ENCODE results near the gene LOXL3.

The LOXL3 gene, protein sequence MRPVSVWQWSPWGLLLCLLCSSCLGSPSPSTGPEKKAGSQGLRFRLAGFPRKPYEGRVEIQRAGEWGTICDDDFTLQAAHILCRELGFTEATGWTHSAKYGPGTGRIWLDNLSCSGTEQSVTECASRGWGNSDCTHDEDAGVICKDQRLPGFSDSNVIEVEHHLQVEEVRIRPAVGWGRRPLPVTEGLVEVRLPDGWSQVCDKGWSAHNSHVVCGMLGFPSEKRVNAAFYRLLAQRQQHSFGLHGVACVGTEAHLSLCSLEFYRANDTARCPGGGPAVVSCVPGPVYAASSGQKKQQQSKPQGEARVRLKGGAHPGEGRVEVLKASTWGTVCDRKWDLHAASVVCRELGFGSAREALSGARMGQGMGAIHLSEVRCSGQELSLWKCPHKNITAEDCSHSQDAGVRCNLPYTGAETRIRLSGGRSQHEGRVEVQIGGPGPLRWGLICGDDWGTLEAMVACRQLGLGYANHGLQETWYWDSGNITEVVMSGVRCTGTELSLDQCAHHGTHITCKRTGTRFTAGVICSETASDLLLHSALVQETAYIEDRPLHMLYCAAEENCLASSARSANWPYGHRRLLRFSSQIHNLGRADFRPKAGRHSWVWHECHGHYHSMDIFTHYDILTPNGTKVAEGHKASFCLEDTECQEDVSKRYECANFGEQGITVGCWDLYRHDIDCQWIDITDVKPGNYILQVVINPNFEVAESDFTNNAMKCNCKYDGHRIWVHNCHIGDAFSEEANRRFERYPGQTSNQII

DNA sequence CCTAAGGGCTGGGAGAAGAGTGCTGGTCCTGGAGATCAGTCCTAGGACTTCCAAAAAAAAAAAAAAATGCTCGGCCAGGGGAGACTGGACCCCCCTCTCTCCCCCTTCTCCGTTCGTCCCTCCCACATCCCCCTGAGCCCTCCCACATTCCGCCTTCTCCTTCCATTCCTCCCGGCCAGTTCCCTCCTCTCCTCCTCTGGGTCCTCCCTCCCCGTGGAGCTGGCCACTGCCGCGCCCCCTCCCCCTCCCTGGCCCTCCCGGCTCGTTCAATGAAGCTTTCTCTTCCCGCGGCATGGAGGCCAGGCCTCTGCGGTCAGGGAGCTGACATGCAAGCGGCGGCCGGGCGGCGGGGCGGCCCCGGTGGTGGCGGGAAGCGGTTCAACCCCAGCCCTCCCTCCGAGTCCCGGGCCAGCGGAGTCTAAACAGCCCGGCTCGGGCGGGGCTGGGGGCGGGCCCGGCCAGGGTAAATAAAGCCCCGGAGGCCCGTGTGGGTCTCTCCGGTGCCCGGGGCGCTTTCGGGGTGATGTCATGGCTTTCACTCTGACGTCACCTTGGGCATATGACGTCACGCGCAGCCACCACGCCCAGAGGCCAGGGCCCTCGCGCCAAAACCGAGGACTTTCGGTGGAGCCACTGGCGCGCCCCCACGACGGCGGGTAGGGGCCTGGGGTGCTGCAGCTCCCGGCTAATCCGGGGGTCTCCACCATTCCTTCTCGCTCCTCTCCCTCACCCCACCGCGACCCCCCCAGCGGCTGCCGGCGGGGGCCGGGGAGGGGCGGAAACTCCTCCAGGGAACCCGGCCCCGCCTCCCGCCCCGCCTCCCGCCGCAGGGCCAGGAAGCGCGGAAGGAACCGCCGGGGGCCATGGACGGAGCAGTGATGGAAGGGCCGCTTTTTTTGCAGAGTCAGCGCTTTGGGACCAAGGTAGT lies at the start of gene LOXL3, which contains the start of gene DOK1:
Gene LOXL3, minus strand, starts transcription at position 51 of the 928 bp plus-strand sequence. CDS start 1,308 bp downstream, outside the sequence.
Gene DOK1, plus strand, starts transcription at position 829 of the 928 bp plus-strand sequence. Its CDS starts 35 bp downstream, at position 864.
- DNase-seq (ENCODE audit: low spot score), result peak; percentile 94

DNA sequence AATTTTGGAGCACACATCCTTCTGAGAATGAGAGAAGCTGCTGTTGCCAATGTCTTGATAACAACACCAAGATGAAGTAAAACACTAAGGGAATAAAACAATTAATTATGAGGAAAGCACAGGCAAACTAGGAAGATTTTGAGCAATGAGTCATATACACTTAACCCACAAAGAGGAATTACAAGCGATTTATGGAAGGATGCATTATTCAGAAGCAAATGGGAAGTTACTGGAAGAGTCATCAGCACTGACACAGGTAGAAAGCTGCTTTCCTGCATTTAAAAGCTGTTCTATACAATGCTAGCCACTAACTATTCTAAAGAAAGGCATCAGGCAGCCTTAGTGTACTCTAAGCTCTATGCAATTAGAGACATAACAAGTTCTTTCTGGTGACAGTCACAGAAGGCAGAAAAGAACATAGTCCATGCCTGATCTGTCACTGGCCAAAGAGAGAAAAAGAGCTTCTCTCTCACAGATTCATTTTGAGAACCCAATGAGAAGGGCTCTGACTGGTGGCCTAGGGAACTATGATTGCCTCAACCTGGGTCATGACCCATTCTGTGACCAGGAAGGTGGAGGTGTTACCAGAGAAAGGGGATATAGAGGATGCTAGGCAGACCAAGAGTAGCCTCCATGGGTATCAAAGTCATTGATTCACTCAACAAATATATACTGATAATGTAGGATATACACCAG lies 49.0 kb upstream of the LOXL3 start:
- peak; percentile 43 for DNase-seq (ENCODE audit: low spot score)

DNA sequence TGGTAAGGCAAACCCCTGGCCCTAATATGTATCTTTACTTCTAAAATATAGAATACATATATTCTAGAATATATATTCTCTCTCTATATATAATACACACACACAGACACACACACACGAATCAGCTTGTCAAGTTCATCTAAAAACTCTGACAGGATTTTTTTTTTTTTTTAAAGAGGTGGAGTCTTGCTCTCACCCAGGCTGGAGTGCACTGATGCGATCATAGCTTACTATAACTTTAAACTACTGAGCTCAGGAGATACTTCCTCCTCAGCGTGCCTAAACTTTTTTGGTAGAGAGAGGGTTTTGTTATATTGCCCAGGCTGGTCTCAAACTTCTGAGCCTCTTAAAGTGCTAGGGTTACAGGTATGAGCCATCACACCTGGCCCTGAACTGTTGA lies 45.9 kb upstream of the LOXL3 start:
- DNase-seq (ENCODE audit: low spot score), result no peak

DNA sequence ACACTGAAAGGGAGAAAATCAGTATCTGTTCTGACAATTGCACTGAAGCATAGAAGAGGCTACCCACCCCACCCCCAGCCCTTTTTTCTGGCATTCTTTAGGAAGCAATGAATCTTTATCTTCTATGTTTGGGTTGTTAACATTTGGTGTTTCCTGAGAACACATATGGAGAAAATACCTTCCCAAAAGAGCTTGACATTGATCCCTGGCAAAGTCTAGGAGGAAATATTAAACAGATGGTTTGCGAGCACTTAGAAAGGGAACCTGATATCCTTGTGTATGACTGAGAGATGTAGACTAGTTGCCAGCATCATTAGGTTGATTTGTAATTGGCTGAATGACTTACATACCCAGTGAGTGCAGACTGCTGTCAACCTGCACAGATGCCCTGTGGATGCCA lies 43.7 kb upstream of the LOXL3 start:
- DNase-seq (ENCODE audit: low spot score), result no peak

DNA sequence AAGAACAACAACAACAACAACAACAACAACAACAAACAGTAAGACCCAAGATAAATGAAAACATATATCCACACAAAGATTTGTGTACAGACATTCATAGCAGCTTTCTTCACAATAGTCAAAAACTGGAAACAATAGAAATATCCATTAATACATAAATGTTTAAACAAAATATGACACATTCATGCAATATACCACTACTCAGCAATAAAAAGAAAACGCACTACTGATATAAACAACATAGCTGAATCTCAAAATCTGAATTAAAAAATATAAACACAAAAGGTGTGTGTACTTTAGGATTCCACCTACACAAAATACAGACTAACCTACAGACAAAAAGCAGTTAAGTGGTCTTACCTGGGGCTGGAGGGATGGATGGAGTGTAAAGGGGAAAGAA lies 42.8 kb upstream of the LOXL3 start:
- no peak for DNase-seq (ENCODE audit: low spot score)

DNA sequence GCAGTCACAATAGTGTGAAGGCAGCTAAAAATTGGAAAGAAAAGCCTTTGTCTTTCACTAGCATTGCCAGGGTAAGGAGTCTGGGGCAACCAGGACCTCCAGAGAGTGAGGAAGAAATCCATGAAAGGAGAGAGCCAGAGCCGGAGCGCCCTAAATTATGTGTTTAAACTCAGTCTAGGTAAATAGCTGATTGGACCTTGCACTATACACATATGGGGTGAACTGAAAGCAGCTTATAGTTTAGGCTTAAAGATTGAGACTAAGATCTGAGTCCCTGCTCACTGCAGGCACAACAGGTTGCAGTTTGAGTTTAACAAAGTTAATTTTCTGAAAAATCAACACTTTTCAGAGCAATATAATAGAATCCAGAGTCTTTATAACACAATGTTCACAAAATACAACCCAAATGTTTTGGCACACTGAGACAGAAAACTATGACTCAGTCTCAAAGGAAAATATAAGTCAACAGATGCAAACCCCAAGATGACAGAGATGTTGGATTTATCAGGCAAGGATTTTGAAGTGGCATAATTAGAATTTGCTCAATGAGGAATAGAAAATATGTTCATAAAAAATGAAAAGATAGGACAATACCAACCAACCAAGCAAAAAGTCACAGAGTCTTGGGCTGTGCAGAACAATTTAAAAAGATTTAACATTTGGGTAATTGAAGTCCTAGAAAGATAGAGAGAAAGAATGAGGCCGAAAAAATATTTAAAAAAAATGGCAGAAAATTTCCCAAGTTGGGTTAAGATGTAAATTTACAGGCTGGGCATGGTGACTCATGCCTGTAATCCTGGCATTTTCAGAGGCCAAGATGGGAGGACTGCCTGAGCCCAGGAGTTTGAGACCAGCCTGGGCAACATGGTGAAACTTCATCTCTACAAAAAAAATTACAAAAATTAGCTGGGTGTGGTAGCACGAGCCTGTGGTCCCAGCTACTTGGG lies 40.4 kb upstream of the LOXL3 start:
- no peak for DNase-seq (ENCODE audit: low spot score)

DNA sequence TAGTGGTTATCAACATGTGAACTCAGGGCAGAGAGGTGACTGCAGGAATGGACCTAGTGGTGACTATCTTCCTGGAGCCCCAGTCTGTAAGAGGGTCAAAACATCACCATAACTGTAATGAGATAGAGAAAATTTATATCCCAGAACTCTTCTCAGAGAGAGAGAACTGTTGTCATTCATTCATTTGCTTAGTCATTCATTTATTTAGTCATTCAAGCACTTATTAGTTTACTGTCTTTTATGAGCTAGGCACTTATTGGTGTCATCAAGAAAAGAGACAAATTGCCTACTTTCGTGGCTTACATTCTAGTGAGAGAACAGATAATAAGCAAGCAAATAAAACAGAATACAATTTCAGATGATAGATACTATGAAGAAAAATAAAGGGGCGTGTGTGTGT lies 34.9 kb upstream of the LOXL3 start:
- no peak for DNase-seq (ENCODE audit: low spot score)

DNA sequence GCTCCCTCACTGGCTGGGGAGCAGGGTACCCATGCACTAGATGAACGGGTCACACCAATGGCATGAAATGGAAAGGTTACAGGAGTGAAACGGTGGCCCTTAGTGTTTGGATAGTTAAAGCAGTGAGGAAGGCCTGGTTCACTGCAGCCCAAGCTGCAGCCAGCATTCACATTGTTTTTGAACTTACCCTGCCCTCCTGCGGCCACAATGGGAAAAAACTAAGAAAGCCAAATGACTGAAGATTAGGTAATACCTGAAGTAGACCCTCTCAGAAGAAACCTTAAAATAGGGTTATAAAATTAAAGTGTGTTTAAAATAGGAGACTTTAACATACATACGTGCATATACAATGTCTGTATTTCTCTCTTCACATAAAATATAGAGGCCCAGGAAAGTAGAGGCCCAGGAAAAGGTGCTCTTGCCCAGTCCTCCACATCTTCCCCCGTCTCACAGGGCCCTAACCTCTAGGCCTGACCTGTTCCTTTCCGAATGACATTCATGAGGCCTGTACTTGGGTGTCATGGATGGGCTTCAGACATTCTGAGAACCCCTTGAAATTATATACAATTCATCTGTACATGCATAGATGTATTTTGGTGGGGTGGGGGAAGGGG lies 34.0 kb upstream of the LOXL3 start:
- DNase-seq (ENCODE audit: low spot score), result peak; percentile 86

DNA sequence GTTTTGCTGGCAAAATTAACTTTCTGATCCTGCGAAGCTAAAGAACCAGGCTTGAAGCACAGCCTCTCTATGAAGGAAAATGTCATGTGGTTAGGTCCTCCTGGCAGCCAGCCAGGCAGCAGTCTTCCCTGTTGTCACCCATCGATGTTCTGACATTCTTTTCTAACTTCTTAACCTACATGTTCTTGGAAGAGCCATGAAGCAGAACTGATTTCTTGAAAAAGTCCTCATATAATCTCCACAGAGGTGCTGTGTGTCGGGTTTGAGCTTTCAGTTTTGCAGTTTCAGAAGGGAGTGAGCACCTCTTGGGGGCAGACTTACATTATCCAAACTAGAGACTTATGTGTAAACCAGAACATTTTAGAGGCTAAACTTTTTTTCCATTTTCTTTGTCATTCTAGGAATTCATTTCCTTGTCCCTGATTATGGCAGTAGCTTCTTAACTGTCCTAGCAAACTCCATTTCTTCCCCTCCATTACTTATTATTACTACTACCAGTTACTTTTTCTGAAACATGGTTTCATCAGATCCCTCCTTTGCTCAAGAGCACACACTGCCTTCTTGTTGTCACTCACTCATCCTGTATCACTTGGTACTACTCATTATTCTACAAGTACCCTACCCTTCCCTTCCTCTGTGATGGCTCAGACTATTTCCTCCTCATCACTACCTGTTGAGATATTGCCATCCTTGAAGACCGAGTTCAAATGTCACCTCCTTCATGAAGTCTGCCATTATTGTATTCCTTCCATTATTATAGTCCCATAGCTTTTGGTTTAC lies 31.9 kb upstream of the LOXL3 start:
- peak; percentile 26 for DNase-seq (ENCODE audit: low spot score)

DNA sequence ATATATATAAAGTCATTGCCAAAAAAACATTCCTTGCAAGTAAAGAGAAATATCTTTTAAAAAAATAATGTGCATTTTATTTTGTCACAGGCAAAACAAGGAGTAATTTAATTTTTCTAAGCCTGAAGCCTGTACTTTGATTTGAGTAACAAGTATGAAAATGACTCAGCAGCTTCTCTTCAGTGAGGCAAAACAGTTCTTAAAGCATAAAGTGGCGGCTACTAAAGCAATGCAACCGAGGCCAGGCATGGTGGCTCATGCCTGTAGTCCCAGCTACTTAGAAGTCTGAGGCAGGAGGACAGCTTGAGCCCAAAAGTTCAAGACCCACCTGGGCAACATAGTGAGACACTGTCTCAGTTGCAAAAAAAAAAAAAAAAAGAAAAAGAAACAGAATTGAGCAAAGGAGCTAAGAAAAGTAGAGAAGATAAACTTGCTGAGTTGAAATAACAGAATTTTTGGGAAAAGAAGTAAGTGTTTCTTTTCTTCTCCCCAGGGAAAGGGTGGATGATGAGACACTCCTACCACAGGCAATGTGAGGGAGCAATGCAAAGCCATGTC lies 30.4 kb upstream of the LOXL3 start:
- DNase-seq (ENCODE audit: low spot score), result peak; percentile 32

DNA sequence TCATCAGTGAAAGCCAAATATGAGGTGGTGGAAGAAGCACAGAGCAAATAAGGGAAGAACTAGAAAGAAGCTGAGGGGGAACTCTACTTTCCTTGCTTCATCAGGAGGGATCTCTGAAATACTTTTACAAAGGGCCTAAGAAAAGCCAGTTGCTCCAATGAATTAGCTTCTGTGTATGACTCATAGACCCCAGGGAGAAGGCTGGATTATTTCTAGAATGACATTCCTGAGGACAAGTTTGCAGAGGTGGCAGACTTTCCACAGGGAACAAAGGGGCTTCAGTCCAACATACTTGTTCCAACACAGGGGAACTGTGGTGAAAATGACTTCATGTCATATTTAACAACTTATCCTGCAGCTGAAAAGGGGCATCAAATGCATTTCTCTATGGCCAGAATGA lies 29.8 kb upstream of the LOXL3 start:
- peak; percentile 61 for DNase-seq (ENCODE audit: low spot score)

DNA sequence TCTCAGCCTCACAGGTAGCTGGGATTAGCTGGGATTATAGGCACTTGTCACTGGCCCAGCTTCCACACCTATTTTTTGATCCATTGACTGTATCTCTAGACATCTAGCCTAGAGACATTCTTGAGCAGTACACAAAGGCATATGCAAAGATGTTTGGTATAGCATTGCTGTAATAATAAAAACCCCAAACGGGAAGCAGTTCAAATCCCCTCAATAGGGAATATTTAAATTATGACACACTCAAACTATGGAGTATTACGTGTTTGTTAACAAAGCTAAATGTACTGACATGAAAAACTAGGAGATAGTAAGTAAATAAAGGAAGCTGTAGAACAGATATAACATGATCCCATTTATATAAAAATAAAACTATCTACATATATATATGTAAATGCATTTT lies 28.4 kb upstream of the LOXL3 start:
- DNase-seq (ENCODE audit: low spot score), result no peak

DNA sequence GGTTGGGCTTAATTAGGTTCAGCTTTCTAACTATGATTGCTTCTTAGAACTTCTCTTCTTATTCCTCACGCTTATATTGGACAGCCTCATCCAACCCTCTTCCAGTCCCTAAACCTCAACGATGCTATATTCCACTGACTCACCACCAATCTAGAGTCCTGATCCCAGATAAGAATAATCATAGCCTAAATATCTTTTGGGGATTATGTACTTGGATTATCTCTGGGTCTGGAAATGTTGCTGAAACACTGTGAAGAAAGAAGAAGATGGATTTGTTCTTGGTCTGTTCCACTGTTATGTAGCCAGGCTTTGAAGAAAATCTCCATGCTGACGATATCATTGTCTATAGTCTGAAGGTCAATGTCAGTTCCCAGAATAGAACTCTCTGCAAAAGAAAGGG lies 27.7 kb upstream of the LOXL3 start:
- DNase-seq (ENCODE audit: low spot score), result no peak

DNA sequence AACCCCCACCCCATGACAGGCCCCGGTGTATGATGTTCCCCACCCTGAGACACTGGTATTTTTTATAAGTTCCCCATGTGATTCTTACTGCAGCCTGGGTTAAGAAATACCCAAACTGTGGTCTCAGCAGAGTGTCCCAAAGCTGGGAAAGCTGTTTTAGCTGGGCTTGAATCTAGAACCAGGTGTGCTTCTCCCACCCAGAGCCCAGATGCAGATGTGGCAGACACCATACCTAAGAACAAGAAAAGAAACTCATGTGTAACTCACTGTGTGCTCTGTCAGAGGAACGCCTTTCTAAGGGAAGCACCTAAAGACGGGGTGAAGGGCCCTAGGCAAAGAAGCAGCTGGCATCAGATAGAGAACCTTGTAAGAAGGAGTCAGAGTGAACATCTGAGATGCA lies 24.7 kb upstream of the LOXL3 start:
- no peak for DNase-seq (ENCODE audit: low spot score)

DNA sequence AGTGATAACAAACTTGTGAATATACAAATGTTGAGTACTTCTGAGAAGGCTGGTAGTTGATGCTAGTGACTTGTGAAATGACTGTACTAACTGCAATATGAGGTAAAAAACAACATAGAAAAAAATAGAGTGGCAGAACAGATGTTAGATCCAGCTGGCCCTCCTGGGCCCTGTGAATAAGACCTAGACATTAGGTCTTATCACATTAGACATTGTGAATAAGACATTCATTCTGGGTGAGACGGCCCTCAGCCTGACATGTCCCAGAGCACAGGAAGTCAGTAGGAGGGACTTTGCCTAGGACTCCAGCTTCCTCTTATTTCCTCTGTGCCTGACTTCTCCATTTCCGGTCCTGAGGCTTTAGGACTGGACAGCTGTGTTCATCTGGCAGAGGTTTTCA lies 23.7 kb upstream of the LOXL3 start:
- DNase-seq (ENCODE audit: low spot score), result no peak

DNA sequence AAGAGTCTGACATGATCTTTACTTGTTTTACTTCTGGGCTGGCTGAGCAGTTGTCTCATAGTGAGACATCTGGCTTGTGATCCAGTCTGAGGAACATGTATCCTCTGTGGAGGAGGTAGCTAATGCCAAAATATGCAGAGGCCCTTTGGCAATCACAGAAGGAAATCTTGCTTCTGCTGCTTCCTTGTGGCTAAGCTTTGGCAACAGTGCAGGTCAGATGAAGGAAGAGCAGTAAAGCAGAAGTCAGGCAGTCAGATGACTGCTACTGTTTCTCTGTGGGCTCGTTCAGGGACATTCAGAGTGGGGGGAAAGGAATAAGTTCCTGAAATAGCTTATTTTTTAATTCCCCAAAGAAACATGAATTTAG lies 23.1 kb upstream of the LOXL3 start:
- DNase-seq (ENCODE audit: low spot score), result peak; percentile 86

DNA sequence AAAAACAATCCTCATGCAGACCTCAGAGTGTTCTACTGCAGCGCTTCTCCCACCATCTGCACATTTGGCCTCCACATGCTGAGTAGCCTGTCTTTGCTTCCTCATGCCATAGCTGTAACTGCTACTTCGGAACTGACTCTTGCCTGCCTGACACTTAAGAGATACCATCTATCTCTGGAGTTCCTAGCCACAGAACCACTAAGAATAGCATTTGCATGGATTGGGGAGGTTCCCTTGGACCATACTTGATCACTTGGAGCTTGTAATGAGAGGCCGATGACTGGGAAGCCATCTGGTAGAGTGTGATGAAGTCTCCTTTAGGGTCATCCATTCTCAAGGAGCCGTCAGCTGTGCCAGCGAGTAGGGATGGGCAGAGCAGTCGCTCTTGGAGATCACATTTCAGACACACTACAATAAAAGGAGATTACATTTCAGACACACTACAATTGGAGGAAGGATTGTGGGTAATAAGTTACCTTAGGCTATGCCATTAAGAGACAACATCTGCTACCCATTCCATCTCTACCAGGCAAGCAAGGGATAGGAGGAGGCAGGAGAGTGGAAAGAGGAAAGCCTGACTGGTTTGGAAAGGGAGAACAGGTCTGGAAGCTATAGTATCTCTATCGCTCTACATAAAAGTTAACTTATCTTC lies 22.6 kb upstream of the LOXL3 start:
- peak; percentile 61 for DNase-seq (ENCODE audit: low spot score)

DNA sequence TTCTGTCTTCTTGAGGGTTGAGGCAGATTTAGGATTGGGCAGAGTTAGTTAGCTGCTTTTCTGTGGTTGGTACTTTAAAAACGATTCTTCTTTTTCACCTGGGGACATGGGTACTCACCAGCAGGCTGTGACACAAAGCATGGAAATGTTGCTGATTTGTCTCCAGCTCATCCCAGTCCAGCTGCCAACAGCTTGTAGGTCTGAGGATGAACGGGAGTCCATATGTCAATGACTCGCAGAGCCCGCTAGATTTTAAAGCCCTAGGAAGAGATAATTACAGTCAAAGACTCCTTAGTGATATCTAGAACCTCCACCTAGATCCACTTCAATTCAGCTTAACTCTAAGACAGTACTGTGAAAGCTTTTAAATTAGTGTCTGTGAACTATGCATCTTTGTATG lies 21.6 kb upstream of the LOXL3 start:
- no peak for DNase-seq (ENCODE audit: low spot score)
